A549 (cell line): ENCODE measurements around the gene F8.

Experiments
- CBX2 ChIP-seq: fragments of 200-600 bp; sonication (generic); IDR thresholded peaks from 2 replicates; pipeline ENCODE4 v1.6.1; 2016; ENCODE audit warnings: low read depth, mild to moderate bottlenecking, borderline replicate concordance
- CHD2 ChIP-seq: fragments of 150-350 bp; IDR thresholded peaks from 2 replicates; pipeline ENCODE4 v1.6.1; 2014; ENCODE audit warnings: low read length; ENCODE audit not compliant: partially characterized antibody
- KDM1A ChIP-seq: fragments of 200-600 bp; sonication (generic); IDR thresholded peaks from 2 replicates; pipeline ENCODE4 v1.6.1; 2016; ENCODE audit warnings: low read depth, mild to moderate bottlenecking
- POLR2A ChIP-seq: IDR thresholded peaks from 2 replicates; pipeline ENCODE4 v1.6.1; 2012; ENCODE audit warnings: mild to moderate bottlenecking, low read length
- ZC3H11A ChIP-seq: fragments of 450-650 bp; IDR thresholded peaks from 2 replicates; pipeline ENCODE4 v1.6.1; 2014; ENCODE audit warnings: antibody characterized with exemption, mild to moderate bottlenecking
- TF ChIP-seq, protein P1 (sequence below): fragments of >200 bp; sonication (Bioruptor Twin); formaldehyde crosslinking; IDR thresholded peaks from 3 replicates; pipeline ENCODE4 v1.5.1; 2016

DNA sequence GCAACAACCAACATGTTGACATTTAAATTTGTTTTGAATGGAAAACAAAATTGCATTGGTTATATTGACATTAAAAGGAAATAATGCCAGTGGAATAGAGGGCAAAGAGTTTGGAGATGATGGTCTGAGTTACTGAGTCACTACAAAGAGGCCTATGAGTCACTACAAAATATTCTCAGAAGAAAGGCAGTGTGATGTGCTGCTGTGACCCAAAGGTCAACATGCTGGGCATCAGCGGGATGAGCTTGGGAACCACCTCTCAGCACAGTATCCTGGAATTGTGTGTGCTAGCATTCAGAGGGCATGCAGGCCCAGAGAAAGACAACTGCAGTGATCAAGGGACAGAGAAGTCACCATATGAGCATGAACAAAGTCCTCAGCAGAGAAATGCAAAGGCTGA, 45.6 kb upstream of the F8 start:
- TF ChIP-seq, protein P1, sequence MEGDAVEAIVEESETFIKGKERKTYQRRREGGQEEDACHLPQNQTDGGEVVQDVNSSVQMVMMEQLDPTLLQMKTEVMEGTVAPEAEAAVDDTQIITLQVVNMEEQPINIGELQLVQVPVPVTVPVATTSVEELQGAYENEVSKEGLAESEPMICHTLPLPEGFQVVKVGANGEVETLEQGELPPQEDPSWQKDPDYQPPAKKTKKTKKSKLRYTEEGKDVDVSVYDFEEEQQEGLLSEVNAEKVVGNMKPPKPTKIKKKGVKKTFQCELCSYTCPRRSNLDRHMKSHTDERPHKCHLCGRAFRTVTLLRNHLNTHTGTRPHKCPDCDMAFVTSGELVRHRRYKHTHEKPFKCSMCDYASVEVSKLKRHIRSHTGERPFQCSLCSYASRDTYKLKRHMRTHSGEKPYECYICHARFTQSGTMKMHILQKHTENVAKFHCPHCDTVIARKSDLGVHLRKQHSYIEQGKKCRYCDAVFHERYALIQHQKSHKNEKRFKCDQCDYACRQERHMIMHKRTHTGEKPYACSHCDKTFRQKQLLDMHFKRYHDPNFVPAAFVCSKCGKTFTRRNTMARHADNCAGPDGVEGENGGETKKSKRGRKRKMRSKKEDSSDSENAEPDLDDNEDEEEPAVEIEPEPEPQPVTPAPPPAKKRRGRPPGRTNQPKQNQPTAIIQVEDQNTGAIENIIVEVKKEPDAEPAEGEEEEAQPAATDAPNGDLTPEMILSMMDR, result no peak
- TF ChIP-seq POLR2A (no peak), CBX2 (no peak), CHD2 (no peak), KDM1A (no peak), ZC3H11A (no peak)
